ENCODE measurements around the gene FLNB.
A peak's percentile ranks its signal among the peaks of the same experiment; 100 is the strongest.

Gene FLNB

GRCh38 chr3:58130591-58130990, 122.4 kb downstream of the FLNB start:
- FAIRE-seq (no peak), DNase-seq (ENCODE audit: insufficient read length, low spot score) (no peak)

GRCh38 chr3:58131101-58131825, 123.0 kb downstream of the FLNB start:
- DNase-seq (ENCODE audit: insufficient read length, low spot score) (no peak), FAIRE-seq (no peak)

- no peak for DNase-seq (ENCODE audit: insufficient read length, low spot score)
- FAIRE-seq, result no peak
Observed at GRCh38 chr3:58132850-58133249, 124.6 kb downstream of the FLNB start.

- FAIRE-seq, result no peak
- no peak for DNase-seq (ENCODE audit: insufficient read length, low spot score)
Observed at GRCh38 chr3:58134468-58134867, 126.2 kb downstream of the FLNB start.

GRCh38 chr3:58135712-58136543, 127.7 kb downstream of the FLNB start:
- DNase-seq (ENCODE audit: insufficient read length, low spot score) (no peak), FAIRE-seq (peak; percentile 26)

- DNase-seq (ENCODE audit: insufficient read length, low spot score) (no peak), FAIRE-seq (no peak)
Observed at GRCh38 chr3:58137306-58137705, 129.1 kb downstream of the FLNB start.

GRCh38 chr3:58141766-58142345, 133.6 kb downstream of the FLNB start:
- DNase-seq (ENCODE audit: insufficient read length, low spot score) (no peak), FAIRE-seq (no peak)

- FAIRE-seq, result no peak
Observed at GRCh38 chr3:58143417-58144055, 135.3 kb downstream of the FLNB start.

GRCh38 chr3:58144478-58145325, 136.5 kb downstream of the FLNB start:
- FAIRE-seq (no peak), DNase-seq (ENCODE audit: insufficient read length, low spot score) (no peak)

More at GRCh38 chr3:58143417-58144055, 135.3 kb downstream of the FLNB start:
- no peak for DNase-seq (ENCODE audit: insufficient read length, low spot score)

GRCh38 chr3:58148049-58148448, 139.8 kb downstream of the FLNB start:
- DNase-seq (ENCODE audit: insufficient read length, low spot score) (no peak), FAIRE-seq (no peak)

- DNase-seq (ENCODE audit: insufficient read length, low spot score) (no peak), FAIRE-seq (no peak)
Observed at GRCh38 chr3:58150130-58150809, 142.0 kb downstream of the FLNB start.

- FAIRE-seq (no peak), DNase-seq (ENCODE audit: insufficient read length, low spot score) (no peak)
Observed at GRCh38 chr3:58150810-58151199, 142.6 kb downstream of the FLNB start.

GRCh38 chr3:58151637-58152036, 143.4 kb downstream of the FLNB start:
- no peak for FAIRE-seq

GRCh38 chr3:58152225-58153015, 144.2 kb downstream of the FLNB start:
- DNase-seq (ENCODE audit: insufficient read length, low spot score), result no peak
- no peak for FAIRE-seq

More at GRCh38 chr3:58151637-58152036, 143.4 kb downstream of the FLNB start:
- DNase-seq (ENCODE audit: insufficient read length, low spot score), result no peak

- no peak for FAIRE-seq
- no peak for DNase-seq (ENCODE audit: insufficient read length, low spot score)
Observed at GRCh38 chr3:58153371-58153770, 145.1 kb downstream of the FLNB start.

GRCh38 chr3:58154626-58155449, 146.6 kb downstream of the FLNB start:
- DNase-seq (ENCODE audit: insufficient read length, low spot score) (no peak), FAIRE-seq (no peak)

GRCh38 chr3:58155838-58156237, 147.6 kb downstream of the FLNB start:
- FAIRE-seq (no peak), DNase-seq (ENCODE audit: insufficient read length, low spot score) (no peak)

GRCh38 chr3:58157700-58158099, 149.5 kb downstream of the FLNB start:
- FAIRE-seq (no peak), DNase-seq (ENCODE audit: insufficient read length, low spot score) (no peak)

All from GM19239 (cell line).